ENCODE results near the gene ARHGEF7.
"Not testable (repeated sequence)": the region's sequence is repeated elsewhere in the genome, so short reads cannot be mapped to it uniquely, and the experiment has no call there.

ARHGEF7 gene

DNA sequence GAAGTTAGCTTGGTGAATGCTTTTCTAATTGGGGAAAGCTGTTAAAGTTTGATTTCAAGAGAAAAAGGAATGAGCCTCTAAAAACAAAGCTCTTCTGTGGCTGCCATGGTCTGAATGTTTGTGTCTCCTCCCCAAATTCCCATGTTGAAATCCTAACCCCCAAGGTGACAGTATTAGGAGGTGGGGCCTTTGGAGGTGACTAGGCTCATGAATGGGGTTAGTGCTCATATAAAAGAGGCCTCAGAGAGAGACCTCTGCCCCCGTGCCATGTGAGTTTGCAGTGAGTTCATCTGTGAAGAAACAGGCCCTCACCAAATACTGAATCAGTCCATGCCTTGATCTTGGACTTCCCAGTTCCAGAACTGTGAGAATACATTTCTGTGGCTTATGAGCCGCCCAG is 56.5 kb downstream of the ARHGEF7 start:
- peak; percentile 27 for DNase-seq (ENCODE audit: low spot score)

DNA sequence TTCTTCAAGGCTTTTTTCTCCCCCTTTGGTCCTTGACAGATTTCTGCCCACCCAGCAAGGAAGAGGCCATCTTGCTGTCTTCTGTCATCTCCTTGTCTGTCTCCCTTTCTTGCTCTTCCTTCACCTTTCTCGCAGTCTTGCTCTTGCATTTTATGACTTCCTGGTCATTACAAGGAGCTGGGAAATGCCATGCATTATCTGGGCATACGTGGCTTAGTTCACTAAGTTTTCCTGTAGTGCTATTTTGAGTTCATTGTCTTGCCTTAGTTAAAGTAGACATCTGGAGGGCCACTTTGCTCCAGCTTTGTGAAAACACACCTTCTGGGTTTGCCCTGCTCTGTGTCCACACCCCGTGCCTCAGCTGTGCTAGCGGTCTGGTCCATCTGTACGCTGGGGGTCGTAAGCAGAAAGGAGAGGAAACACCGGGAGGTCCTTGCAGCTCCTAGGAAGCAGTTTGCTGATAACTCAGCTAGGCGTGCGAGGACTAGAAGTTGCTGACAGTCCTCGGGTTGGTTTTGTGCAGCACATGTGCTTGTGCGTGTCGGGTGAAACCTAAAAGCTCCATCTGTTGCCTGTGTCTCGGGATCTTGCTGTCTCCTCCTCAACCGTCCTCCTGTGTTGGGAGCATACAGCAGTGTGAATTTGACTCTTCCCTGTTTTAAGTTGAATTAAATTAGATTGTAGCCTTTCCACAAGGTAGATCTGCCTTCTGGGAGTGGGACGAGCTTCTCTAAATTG is 59.4 kb downstream of the ARHGEF7 start:
- DNase-seq (ENCODE audit: low spot score) = no peak

DNA sequence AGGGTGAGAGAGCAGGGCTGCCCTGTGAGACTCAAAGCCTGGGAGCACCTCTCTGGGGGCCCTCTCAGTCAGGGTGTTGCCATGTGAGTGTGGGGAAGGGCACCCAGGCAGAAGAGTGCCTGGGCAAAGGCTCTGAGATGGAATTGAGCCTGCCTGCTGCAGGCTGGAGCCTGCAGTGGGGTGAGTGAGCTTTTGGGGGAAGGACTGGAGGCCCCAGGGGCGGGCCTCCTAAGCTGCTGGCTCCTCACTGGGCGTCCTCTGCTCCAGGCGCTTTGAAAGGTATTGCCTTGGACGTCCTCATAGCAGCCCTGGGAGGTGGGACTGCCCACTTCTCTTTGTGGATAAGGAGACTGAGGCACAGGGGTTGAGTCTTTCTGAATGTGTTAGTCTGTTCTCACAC is 60.3 kb downstream of the ARHGEF7 start:
- DNase-seq (ENCODE audit: low spot score) = no peak

DNA sequence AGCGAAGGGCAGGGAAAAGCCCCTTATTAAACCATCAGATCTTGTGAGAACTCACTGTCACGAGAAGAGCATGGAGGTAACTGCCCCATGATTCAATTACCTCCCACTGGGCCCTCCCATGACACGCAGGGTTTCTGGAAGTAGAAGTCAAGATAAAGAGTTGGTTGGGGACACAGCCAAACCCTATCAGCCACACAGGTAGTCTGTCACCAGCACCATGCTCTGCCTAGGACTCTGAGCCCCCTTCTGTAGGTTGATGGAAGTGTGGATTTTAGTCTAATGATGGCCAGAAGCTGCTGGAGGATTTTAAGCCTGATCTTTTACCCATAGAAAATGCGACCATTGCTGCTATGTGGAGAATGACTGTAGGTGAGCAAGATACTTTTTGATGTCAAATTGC is 60.8 kb downstream of the ARHGEF7 start:
- no peak for DNase-seq (ENCODE audit: low spot score)

DNA sequence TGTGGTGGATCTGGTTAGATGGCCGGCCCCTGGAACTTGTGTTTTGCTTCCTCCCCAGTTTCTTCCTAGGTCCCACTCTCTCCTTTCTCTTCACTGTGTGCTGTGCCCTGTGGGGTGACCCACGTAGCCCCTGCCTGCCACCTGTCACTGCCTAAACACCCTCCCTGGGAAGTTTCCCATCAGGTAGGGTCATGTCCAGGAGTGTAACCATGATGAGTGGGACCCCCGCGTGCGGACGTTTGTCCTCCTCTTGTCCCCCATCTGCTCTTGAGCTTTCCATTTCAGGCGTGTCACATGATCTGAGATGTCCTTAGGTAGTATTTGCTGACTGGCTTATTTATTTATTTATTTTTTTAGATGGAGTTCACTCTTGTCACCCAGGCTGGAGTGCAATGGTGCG is 61.3 kb downstream of the ARHGEF7 start:
- no peak for DNase-seq (ENCODE audit: low spot score)

DNA sequence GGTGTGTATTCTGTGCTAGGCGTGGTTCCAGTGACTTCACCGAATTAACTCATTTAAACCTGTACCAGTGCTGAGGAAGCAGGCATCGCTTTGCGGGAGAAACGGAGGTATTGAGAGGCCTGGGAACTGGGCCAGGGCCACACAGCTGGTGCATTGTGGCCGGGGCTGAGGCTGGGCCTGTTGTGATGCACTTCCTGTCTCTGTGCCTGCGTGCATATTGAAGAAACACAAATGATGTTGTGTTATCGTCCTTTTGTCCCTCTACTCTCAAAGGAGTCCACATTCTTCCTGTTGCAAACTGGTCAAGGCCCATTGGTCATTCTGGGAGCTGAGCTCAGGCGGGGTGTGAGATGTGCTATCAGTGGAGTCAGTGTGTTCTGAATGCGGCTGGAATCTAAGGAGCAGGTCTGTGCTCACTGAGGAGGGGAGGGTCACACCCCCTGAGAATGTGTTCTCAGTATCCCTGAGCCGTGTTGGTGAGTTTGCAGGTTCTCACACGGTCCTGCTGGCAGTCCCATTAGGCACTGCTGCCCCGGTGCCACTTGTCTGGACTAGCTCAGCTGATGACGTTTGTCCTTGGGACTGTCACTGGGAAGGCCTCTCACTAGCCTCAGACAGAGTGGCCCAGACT is 62.1 kb downstream of the ARHGEF7 start:
- no peak for DNase-seq (ENCODE audit: low spot score)

DNA sequence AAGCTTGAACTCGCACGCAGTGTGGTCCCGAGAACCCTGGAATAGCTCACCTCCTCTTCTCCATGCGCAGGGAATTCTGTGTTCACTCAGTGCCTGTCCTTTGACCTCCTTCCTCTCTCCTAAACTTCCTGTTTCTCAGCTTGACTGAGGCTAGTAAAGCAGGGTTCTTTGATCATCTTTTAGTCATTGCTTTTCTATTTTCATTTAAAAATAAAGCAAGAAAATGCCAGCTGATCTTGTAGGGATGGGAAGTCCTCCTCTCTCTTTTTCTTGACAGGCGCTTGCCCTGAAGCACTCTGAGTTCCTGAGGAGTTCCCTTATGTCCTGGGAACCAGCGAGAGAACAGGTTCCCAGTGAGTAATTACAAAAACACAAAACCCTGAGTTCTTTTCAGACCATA is 62.8 kb downstream of the ARHGEF7 start:
- DNase-seq (ENCODE audit: low spot score) = no peak

DNA sequence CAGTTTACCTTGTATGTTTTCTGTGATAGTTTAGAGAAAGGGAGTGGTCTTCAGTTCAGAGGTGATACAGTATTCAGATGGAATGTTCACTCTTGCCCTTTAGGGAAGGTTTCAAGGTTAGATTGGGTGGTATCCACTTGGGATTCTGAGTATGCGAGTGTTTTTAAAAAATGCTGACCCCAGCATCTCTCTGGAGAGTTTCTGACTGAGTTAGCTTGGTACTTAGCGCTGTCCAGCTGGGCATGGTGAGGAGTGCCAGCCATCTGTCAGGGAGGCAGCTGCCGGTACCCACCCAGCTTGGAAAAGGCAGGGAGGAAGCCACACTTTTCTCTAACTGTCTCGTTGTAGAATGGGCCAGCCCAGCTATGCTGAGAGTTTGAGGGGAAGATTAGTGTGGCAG is 63.3 kb downstream of the ARHGEF7 start:
- DNase-seq (ENCODE audit: low spot score) = no peak

DNA sequence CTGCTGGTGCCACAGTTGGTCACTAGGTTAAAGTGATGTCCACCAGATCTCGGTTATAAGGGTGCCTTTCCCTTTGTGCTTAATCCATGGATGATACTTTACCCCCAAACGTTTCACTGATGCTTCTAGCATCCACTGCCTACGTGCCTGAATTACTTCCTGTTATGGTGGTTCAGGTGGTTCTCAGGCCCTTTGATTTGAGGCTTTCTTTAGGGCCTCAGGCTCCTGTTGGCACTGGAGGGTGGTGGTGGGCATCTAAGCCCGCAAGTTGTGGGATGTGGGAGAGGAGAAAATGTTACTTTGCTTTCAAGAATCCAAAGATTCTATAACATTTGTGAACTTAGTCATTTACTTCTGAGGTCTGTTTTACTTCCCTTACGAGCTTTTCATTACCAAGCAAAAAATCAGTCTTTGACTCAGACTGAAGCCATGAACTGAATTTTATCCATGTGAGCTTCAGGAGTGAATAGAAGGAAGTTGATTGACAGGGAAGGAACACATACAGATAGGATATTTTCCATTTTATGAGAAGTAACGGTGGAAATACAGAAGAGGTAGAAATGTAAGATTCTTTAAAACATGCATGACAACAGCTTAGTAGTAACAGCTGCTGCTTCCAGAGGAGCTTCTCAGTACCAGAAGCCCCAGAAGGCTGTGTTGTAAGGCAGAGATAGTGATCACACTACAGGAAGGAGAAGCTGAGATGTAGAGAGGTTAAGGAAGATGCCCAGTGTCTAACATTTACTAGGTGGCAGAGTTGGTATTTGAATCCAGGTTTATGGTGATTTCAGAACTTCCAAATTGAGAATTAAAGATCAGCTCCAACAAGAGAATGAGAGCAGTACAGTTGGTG is 65.0 kb downstream of the ARHGEF7 start:
- DNase-seq (ENCODE audit: low spot score) = no peak

DNA sequence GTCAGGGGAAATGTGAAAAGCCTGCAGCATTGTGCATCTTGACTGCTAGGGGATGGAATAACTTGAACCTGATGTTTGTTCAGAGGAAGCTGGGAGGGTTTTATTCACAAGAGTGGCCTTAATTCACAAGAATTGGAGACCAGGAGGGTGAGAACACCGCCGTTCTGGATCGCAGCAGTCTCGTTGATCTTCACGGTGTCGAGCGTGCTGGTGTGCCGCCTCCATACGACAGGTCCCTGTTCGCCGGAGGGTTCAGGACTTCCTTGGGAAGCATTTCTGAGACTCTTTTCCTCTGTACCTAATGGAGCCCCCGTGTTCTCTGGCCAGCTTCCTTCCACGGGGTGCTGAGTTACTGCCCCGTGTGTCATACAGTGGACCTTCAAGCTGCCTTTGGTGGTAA is 66.9 kb downstream of the ARHGEF7 start:
- no peak for DNase-seq (ENCODE audit: low spot score)

DNA sequence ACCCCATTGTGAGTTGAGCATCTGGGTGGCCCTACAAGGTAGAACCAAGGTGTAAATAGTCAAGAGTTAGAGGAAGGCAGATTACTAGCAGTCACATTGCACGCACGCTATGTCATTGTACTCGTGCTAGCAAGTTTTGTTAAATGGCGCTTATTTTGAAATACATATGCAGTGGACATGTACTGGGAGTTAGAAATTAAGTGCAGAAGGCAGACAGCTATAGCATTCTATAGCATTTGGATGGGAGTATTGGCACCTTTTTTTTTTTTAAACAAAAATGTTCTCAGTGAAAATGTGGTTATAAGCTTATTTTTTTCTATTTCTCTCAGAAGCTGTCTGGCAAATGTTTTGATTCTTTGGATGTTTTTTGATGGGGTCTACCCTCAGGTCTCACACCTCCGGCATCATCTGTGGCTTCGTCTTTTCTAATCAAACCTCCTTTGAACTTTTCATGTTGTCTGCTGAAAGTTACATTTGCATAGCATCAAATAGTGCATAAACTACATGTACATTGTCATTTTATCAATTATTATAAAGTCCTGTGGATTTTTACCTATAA is 68.1 kb downstream of the ARHGEF7 start:
- no peak for DNase-seq (ENCODE audit: low spot score)

DNA sequence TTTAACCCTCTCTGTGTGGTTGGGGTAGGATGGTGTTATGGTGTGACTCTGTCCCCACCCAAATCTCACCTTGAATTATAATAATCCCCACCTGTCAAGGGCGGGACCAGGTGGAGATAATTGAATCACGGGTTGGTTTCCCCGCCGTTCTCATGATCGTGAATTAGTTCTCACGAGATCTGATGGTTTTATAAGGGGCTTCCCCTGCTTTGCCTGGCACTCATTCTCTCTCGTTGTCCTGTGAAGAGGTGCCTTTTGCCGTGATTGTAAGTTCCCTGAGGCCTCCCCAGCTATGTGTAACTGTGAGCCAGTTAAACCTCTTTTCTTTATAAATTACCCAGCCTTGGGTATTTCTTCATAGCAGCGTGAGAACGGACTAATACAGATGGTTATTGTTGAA is 68.8 kb downstream of the ARHGEF7 start:
- no peak for DNase-seq (ENCODE audit: low spot score)

DNA sequence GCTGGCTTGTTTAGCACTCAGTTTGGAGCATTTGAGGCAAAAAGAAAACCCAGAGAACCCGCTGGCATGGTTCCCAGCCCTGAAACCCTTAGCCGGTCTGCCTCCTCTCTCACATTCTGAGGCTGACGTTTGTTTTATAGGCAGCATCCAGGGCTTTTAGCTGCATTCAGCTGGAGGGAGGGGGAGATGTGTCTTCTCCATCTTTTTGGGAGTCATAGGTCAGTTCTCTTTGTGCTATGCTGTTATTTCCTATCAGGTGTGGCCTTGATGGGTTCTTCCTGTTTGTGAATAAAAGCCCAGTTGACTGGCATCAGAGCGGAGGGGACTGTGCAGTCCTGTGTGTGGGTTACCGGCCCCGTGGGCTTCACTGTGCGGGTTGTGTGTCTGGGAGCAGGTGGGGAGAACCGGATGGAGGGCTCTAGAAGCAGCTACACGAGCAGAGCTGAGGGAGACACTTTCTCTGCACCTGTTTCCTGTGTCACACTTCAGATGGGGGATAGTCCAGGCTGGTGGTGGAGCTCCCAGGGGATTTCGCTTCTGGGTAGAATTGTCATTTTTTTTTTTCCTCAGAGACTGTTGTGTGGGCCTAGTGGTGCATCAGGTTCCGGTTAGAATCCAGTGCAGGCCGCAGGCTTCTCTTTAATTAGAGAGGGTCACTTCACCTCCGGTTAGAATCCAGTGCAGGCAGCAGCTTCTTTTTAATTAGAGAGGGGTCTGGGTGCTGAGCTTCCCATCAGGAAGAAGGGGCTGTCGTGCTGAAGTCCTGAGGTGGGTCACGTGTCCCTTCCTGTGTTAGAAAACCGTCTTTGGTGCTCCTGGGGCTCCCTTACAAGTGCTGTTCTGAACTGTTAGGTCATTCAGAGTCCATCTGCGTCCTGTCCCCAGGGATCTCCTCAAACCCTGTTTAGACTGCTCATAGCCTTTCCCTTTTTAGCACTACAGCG is 69.6 kb downstream of the ARHGEF7 start:
- DNase-seq (ENCODE audit: low spot score) = no peak

DNA sequence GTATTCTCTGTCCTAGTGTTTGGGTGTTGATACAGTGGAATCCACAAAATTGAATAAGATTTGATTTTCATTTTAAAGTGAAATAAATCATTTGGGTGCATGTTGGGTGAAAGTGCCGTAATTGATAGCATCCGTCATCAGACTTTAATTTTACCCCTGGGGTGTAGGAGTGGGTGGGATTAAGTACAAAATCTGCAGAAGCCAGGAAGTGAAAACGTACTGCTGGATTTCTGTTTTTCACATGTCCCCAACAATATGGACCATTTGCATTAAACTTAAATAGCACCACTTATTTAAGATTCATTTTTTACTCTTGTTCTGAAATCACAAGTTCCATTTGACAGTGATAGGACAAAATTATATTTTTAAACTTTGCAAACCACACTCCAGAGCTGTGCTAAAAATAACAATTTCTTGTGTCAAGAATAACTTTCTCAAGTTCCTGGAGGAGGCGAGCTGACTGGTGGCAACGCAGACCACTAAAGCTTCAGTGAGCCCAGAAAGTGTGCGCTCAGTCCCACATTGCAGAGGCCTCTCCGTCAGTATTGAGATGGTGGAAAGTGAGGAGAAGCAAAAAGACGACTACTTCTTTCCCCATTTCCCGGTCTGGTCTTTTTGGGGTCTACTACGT is 71.3 kb downstream of the ARHGEF7 start:
- DNase-seq (ENCODE audit: low spot score) = no peak

DNA sequence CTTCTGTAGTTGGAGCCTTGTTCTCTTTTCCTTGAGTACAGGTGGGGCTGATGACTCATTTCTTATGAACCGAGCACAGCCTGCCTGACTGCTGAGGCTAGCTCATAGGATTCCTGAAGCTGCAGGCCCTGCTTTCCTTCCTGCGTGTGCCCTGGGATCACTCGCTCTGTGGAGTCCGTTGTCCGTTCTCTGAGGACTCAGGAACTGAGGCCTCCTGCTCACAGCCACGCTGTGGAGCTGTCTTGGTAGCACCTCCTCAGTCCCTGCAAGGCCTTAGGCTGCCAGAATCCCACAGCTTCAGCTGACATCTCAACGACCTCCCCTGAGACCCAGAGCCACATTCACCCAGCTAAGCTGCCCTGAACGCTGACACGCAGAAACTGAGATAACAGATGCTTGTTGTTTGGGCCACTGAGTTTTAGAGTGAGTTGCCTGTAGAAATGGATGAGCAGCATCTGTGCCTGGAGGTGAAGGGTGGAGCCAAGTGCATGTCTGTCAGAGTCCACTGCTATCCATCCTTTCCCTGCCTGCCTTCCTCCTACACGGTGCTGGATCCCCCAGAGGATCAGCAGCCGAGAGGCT is 72.9 kb downstream of the ARHGEF7 start:
- DNase-seq (ENCODE audit: low spot score) = no peak

DNA sequence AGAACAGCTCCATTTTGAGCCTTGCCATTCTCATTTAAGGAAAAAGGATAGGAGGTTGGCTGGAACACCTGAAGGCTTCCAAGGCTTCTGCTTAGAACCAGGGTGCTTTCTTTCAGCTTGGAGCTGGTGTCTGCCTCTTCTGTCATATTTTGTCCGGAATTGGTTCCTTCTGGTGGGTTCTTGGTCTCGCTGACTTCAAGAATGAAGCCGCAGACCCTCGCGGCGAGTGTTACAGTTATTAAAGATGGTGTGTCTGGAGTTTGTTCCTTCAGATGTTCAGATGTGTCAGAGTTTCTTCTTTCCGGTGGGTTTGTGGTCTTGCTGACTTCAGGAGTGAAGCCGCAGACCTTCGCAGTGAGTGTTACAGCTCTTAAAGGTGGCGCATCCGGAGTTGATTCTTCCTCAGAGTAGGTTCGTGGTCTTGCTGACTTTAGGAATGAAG is 74.0 kb downstream of the ARHGEF7 start:
- not testable (repeated sequence) for DNase-seq (ENCODE audit: low spot score)

DNA sequence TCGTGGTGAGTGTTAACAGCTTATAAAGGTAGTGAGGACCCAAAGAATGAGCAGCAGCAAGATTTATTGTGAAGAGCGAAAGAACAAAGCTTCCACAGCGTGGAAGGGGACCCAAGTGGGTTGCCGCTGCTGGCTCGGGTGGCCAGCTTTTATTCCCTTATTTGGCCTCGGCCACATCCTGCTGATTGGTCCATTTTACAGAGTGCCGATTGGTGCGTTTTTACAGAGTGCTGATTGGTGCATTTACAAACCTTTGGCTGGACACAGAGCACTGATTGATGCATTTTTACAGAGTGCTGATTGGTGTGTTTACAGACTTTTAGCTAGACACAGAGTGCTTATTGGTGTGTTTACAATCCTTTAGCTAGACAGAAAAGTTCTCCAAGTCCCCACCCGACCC is 74.4 kb downstream of the ARHGEF7 start:
- not testable (repeated sequence) for DNase-seq (ENCODE audit: low spot score)

DNA sequence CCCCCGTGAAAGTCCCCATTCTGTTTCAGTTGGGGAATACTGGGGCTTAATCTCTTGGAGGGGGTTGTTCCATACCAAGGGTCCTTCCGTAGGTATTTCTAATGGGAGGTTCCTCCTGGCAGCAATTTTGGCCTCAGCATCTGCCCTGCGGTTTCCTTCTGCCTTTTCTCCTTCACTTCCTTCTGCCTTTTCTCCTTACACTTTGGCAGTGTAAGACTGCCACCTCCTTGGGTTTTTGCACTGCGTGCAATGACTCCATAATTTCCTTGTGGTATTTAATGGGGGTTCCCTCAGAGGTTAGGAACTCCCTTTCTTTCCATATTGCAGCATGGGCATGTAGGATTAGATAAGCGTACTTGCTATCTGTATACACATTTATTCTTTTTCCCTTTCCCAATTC is 78.1 kb downstream of the ARHGEF7 start:
- DNase-seq (ENCODE audit: low spot score) = not testable (repeated sequence)

DNA sequence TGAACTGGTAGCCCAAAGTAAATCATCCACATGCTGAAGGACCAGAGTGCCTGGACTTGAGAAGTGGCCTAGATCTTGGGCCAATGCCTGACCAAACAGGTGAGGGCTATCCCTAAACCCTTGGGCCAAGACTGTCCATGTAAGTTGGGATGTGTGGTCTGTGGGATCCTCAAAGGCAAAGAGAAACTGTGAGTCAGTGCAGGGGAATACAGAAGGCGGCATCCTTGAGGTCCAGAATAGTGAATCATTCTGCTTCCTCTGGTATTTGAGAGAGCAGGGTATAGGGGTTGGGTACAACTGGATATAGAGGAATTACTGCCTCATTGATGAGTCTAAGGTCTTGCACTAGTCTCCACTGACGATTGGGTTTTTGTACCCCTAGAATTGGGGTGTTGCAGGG is 79.5 kb downstream of the ARHGEF7 start:
- peak; percentile 33 for DNase-seq (ENCODE audit: low spot score)

DNA sequence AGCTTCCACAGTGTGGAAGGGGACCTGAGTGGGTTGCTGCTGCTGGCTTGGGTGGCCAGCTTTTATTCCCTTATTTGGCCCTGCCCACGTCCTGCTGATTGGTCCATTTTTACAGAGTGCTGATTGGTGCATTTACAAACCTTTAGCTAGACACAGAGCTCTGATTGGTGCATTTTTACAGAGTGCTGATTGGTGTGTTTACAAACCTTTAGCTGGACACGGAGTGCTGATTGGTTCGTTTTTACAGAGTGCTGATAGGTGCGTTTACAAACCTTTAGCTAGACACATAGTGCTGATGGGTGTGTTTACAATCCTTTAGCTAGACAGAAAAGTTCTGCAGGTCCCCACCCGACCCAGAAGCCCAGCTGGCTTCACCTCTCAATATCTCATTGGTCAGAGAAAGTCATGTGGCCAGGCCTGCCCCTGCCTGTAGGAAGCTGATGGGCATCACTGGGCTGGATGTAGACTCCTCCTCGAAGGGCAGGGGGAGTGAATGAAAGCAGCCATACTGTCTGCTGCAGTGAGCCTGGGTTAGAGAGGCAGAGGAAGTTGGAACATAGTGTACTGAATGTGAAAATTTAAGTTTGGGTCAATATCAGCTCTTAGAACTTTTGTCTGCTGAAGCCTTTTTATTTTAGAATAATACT is 83.7 kb downstream of the ARHGEF7 start:
- not testable (repeated sequence) for DNase-seq (ENCODE audit: low spot score)

Data from SW480 (cell line).